Breast epithelium (tissue), 3 donors: ENCODE data around the gene ARFGEF2.

Experiments used
- CTCF ChIP-seq, 3 donors: fragments of 450-650 bp; IDR thresholded peaks; one replicate each; pipeline ENCODE4 v1.5.1; 2016 to 2017; ENCODE audit warnings: antibody characterized with exemption in 3 of 3, mild to moderate bottlenecking in 3 of 3, moderate library complexity in 3 of 3
- POLR2AphosphoS5 ChIP-seq, 3 donors: sonication (generic); formaldehyde crosslinking; IDR thresholded peaks; one replicate each; pipeline ENCODE4 v1.6.1; 2017; ENCODE audit warnings: antibody characterized with exemption in 3 of 3

- TF ChIP-seq CTCF (IDR thresholded peaks at IDR 0.05) (no peak), POLR2AphosphoS5 (IDR thresholded peaks at IDR 0.05) (no peak)
Observed at GRCh38 chr20:48891235-48892048, 30.1 kb upstream of the ARFGEF2 start.
